Activated T-cell treated with anti-CD3 and anti-CD28 coated beads for 1 hour (primary cell): Measurements from ENCODE around the gene MFGE8.
A peak's percentile ranks its signal among the peaks of the same experiment; 100 is the strongest.
"Not testable (repeated sequence)": the region's sequence is repeated elsewhere in the genome, so short reads cannot be mapped to it uniquely, and the experiment has no call there.

ENCODE experiments used
- DNase-seq: peaks from one replicate; pipeline ENCODE4 v3.0.0-alpha.2; 2020; ENCODE audit warnings: low read depth

Gene MFGE8, protein sequence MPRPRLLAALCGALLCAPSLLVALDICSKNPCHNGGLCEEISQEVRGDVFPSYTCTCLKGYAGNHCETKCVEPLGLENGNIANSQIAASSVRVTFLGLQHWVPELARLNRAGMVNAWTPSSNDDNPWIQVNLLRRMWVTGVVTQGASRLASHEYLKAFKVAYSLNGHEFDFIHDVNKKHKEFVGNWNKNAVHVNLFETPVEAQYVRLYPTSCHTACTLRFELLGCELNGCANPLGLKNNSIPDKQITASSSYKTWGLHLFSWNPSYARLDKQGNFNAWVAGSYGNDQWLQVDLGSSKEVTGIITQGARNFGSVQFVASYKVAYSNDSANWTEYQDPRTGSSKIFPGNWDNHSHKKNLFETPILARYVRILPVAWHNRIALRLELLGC

DNA sequence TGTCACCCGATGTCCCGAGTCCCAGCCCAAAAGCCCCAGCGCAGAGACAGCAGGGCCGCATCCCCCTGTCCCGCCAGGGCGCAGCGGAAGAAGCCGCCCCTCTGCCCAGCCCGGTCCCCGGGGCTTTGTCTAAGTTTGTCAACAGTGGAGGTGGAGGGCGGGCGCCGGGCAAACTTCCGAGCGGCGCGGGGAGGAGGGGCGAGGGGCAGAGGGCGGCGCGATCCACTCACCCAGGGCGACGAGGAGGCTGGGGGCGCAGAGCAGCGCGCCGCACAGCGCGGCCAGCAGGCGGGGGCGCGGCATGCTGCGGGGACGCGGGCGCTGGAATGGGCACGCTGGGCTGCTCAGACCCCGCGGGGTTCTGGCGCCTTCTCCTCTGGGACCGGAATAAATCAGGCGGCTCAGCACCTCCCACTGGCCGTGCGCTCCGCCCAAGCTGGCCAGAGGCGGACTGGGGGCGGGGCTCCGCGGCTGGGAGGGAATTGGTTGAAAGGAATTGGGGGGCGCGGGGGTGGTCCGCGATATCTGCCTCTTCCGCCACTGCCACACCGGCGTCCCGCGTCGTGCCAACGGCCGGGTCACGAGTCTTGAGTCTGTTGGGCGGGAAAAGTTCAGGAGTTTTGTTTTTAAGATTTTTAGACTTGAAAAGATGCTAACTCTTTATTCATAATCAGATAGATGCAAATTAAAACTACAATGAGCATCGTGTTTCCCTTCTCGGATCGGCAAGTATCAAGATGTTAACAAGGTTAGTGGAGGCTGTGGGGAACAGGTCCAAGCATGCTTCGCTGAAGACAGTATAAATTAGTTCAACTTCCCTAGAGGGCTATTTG lies at the start of gene MFGE8:
Gene MFGE8 (minus strand): TSS at position 363 of the 833 bp plus-strand sequence. CDS start 60 bp downstream, at position 303.
- peak; percentile 65 for DNase-seq

DNA sequence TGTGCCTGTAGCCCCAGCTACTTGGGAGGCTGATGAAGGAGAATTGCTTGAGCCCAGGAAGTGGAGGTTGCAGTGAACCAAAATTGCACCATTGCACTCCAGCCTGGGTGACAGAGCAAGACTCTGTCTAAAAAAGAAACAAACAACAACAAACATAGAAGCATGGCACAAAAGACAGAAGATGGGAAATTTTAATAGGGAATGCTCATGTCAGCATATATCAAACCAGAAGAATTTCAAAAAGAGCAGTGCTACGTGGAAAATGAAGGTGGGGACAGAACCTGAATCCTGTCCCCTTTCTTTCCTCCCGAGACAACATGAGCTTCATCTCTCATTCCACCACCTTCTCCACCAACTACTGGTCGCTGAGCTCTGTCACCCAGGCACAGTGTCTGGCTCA lies 46.3 kb upstream of the MFGE8 start:
- no peak for DNase-seq

DNA sequence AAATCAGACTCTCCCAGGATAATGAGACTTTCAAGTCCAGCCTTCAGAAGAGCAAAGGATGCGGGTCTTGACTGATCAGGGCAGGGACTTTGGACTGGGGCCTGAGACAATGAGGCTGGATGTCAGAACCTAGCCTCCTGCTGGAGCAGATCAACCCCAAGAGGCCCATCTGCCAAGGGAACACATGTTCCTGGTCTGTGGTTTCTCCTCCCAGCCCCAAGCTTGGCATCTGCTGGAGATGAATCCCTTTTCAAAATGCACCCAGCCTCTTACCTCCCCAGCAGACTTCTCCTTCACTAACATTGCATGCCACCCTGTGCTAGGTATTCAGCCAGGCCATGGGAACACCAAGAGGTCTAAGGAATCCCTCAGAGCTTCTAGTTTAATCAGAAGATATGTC lies 43.7 kb upstream of the MFGE8 start:
- DNase-seq: no peak

DNA sequence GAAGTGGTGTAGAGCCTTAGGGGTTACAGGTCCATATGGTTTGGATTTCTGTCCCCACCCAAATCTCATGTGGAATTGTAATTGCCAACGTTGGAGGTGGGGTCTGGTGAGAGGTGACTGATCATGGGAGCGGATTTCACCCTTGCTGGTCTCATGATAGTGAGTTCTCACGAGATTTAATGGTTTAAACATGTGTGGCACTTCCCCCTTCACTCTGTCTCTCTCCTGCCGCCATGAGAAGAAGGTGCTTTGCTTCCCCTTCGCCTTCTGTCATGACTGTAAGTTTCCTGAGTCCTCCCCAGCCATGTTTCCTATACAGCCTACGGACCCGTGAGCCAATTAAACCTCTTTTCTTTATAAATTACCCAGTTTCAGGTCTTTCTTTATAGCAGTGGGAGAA lies 43.1 kb upstream of the MFGE8 start:
- no peak for DNase-seq

DNA sequence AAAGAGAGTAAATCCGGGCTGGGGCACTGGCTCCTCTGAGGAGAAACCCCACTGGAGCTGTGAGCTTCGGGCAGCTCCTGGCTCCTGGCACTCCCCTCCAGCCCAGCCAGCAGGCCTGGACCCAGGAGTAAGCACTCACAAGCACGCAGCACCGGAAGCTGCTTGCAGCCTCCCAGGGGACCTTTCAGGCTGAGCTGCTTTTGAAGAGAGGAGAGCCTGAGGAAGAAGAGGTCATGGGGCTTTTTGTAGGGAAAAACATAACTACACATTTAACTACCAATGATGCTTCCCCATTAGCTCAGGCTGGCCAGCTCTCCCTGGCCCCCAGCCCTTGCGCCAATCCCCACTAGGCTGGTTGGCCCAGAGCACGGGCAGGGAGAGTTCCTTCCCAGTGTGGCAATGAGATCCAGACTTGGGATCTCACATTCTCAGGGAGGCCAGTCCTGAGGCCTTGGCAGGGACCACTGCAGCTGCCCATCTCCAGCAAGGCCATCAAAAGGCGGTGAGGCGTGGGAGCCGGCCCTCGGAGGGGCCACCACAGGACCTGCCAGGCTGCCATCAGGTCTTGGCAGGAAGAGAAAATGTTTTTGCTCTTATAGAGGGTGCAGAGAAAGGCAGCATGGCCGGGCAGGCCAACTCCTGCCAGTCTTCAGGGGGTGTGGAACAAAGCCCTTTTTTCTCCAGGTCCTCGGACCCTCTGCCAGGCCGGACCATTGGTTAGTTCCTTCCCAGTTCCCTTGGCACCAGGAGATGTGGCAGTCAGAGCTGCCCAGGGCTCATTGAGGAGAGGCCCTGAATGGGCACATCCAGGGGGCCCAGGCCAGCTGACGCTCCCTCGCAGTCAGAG lies 41.5 kb upstream of the MFGE8 start:
- no peak for DNase-seq

DNA sequence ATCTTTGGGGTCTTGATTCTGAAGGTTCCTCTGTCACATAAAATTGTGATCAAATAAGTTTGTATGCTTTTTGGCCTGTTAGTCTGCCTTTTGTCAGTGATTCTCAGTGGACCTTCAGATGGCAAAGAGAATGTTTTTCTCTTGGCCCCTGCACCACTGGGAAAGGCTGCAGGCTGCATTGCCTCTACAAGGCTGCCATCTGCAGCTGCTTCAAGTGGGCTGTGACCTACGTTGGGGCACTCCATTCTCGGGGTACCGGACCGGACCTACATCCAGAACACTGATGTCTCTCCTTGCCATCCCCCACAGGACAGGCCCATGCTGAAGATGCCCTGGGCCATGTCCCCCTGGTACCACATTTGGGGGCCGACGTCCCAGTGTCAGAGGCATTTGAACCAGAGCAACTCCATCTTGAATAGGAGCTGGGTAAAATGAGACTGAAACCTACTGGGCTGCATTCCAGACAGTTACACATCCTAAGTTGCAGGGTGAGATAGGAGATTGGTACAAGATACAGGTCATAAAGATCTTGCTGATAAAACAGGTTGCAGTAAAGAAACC lies 37.5 kb upstream of the MFGE8 start:
- no peak for DNase-seq

DNA sequence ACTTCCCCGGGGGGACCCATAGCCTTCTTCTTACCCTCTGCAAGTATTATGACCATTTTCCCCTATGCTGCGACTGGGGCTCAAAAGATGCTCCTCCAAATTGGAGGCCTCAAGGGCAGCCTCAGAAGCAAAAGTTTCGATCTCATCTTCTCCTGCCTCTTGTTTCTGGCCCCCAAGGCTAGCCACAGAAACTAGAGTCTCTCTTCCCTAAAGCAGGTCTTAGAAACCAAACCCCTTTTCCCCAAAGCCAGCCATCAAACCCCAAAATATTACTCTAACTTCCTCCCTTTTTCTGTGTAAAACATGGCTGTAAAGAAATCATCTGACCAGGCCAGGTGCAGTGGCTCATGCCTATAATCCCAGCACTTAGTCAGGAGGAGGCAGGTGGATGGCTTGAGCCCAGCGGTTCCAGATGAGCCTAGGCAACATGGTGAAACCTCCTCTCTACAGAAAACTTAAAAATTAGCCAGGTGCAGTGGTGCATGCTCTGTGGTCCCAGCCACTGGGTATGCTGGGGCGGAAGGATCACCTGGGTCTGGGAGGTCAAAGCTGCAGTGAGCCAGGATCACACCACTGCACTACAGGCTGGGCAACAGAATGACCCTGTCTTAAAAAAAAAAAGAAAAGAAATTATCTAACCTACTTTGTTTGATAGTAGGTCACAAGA lies 36.7 kb upstream of the MFGE8 start:
- DNase-seq: no peak

DNA sequence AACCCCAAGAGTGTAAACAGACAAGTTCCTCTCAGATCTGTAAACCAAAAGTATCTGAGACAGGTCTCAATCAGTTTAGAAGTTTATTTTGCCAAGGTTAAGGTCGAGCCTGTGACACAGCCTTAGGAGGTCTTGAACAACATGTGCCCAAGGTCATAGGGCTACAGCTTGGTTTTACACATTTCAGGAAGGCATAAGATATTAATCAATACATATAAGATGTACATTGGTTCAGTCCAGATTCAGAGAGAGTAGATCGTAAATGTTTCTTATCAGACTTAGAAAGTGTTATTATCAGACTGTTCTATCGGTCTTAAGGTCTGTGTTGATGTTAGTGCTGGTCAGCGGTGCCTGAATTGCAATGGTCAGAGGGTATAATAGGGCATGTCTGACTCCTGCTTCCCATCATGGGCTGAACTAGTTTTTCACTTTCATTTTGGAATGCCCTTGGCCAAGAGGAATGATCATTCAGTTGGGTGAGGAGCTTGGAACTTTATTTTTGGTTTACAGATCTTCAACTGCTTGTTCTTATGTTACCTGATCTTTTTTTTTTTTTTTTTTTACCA lies 27.0 kb upstream of the MFGE8 start:
- no peak for DNase-seq

DNA sequence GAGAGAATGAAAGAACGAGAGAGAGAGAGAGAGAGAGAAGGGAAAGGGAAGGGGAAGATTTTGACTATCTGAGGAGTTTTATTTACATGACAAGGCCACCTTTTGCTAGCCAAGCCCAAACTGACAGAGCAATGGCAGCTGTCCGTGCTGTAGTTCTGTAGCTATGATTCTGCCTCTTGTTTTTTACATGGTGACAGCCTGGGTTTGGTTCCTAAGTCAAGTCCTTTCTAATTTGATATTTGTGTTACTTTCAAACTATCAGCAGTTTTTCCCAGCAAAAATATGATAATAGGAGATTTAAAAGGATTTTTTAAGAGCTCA lies 26.3 kb upstream of the MFGE8 start:
- no peak for DNase-seq

DNA sequence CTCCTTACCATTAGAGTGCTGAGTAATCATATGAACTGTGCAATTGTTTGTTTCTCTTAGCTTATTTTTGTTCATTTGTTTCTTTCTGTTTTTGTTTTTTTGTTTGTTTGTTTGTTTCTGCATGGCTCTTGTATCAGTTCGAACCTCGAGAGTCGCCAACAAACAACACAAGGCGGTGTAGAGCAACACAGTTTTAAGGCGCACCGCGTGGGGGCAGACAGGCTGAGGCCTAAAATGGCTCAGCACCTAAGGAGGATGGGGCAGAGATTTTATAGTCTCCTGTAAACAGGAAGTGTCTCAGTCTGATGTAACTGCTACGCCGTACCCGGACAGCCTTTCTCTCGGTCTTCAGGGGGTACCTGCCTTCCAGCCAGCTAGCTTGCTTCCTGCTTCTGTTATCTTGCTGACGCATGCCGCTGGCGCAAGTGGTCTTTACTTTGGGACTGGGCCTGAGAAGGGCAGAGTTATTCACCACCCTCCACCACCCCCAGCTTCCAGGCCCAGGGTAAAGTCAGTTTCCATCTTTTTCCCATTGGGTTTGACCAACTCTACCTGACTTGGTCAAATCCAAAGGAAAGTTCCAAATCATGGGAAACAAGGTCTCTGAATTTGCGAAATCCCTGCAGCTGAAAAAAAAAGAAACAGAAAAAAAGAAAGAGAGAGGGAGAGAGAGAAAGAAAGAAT lies 25.8 kb upstream of the MFGE8 start:
- no peak for DNase-seq

DNA sequence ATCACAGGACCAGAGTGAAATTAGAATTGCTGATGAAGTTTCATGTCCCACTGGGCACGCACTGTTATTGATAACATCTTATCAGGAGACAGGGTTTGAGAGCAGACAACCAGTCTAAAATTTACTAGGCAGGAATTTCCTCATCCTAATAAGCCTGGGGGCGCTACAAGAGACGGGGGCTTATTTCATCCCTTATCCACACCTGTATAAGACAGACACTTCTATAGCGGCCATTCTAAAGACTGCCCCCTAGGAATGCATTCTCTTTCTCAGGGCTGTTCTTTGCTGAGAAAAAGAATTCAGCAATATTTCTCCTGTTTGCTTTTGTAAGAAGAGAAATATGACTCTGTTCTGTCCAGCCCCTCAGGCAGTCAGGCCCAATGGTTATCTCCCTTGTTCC lies 21.3 kb upstream of the MFGE8 start:
- DNase-seq: not testable (repeated sequence)

DNA sequence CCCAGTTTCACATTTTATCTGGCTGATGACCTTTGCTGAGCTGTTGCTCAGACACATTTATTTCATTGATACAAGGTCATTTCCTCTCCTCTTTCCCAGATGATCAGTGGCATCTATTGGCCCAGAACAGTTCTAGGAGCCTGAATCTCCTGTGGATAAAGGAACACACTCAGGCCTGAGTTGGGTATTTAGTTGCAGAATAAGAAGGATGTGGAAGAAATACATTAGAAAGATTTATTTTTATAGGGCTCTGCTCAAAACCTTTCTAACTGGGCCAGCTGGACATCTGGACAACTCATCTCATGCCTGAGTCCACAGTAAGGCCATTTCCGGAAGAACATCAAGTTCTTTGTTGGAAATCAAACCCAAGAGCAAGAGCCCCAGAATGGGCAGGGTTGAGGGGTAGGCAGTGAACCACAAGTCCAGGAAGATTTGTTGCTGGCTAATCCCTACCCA lies 19.7 kb upstream of the MFGE8 start:
- no peak for DNase-seq

DNA sequence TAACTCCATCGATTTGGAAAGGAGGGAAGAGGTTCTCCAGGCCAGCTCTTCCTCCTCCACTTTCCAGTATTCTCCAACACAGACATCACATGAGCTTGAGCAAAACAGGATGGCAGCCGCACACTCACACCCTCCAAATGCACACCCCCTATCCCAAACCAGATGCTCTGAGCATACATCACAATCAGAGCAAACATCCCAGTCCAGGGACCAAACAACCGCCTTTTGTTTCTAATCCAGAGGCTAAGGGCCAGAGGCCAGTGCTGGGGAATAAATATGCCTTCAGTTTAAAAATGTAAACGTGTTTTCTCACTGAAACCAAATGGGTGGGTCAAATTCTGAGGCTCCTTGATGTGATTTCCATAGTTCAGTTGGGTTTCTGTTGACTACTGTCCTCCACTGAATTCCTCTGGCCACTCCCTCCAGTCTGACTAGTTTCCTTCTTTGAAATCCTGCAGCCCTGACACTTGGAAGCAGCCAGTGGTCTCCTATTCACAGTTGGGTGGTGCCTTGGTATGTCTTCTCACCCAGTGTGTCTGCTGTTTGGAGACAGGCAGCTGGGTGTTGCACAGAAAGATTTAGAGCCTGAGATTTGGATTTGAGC lies 19.2 kb upstream of the MFGE8 start:
- no peak for DNase-seq

DNA sequence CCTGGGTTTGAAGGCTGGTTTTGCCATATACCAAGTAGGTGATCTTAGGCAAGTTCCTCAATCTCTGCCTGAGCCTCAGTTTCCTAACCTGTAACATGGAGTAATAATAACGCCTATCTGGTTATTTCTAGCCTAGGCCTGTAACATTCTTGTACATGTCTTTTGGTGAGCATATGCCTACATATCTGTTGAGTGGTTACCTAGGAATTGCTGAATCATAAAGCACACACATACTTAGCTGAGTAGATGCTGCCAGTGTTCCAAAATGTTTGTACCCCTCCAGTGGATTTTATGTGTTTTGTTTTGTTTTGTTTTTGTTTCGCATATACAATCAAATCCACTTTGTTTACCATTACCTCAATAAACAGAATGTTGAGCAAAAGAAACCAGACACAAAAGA lies 17.4 kb upstream of the MFGE8 start:
- no peak for DNase-seq

DNA sequence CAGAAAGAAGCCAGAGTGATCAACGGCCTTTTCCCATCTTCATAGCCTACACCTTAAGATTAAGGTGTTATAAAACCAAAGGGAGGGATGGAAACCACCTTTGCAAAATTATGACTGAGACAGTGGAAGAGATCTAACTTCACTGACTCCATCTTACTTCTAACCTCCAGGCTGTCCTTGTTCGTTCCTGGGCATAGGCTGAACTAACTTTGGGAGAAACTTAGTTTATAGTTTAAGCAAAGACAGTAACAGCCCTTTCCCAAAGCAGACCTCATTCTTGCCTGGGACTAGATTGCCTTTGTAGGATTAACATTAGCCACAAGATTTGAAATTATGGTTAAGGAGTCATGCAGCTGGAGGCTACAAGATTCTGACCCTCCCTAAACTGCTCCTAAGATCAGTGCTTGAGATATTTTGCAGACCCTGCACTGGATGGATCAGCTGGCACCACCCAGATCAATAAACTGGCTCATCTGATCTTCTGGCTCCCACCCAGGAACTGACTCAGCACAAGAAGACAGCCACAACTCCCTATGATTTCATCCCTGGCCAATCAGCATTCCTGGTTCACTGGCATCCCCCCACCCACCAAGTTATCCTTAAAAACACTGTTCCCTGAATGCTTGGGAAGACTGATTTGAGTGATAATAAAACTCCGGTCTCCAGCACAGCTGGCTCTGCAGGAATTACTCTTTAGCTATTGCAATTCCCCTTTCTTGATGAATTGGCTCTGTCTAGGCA lies 16.3 kb upstream of the MFGE8 start:
- not testable (repeated sequence) for DNase-seq

DNA sequence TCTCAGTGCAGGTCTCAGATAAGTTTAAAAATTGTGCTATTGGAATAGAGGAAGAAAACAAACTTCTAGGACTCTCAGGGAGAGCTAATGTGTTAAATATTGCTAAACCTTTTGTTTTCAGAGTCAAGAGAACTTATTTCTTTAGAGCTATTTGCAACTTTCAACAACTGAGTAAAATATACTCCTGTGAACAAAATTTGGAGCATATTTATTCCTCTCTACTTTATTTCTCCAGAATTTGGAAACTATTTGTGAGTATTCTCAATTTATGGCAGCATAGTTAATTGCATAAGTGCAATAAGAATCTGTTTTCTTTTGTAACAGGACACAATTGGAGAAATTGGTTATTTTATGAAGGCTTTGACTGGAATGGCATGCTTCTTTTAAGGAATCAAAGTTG lies 15.0 kb upstream of the MFGE8 start:
- DNase-seq: not testable (repeated sequence)

DNA sequence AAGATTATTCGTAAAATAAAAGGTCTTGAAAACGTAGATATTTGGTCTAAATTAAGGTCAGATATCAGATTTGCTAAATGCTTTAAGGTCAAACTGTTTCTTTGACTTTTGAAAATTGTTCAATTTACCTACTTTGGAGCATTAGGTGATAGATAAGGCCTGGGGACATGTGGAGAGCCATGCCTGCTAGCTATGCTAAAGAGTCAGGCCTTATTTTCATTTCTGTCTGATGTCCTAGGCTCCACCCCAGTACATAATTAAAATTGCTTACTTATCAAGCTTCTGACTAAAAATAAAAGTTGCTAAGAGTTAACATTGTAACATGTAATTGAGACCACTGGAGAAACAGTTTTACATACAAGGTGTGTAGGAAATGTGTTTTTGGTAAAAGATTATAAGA lies 12.5 kb upstream of the MFGE8 start:
- DNase-seq: not testable (repeated sequence)

DNA sequence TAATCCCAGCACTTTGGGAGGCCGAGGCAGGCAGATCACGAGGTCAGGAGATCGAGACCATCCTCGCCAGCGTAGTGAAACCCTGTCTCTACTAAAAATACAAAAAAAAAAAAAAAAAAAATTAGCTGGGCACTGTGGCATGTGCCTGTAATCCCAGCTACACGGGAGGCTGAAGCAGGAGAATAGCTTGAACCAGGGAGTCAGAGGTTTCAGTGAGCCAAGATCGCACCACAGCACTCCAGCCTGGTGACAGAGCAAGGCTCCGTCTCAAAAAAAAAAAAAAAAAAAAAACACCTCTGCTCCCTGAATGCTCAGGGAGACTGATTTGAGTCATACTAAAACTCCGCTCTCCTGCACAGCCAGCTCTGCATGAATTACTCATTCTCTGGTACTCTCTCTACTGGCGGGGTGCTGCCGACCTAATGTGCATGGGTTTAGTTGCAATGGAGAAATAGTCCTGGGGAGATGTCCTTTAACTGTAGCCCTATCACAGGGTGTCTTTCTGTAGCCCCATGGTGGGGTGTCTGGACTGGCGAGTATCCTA lies 7.8 kb upstream of the MFGE8 start:
- not testable (repeated sequence) for DNase-seq
